ACC112 (cell line): ENCODE data around the gene LHB.
A peak's percentile ranks its signal among the peaks of the same experiment; 100 is the strongest.

Experiments used
- H2AFZ ChIP-seq: fragments of 200-600 bp; sonication (generic); one replicate; pipeline ENCODE4 v1.6.0; 2017; ENCODE audit warnings: antibody characterized with exemption, low read length; ENCODE audit not compliant: unreplicated experiment
- H3K27ac ChIP-seq: fragments of 200-600 bp; sonication (generic); 2 replicates; pipeline ENCODE4 v1.5.1; 2014; ENCODE audit warnings: low read depth, mild to moderate bottlenecking, antibody characterized with exemption, low read length, moderate library complexity
- H3K27me3 ChIP-seq: fragments of 200-600 bp; sonication (generic); 2 replicates; pipeline ENCODE4 v1.6.1; 2014; ENCODE audit warnings: mild to moderate bottlenecking, antibody characterized with exemption, low read length, moderate library complexity, mixed read lengths; ENCODE audit not compliant: insufficient read depth
- H3K36me3 ChIP-seq: fragments of 200-600 bp; sonication (generic); 2 replicates; pipeline ENCODE4 v1.6.1; 2016; ENCODE audit warnings: mild to moderate bottlenecking, antibody characterized with exemption, low read length, moderate library complexity, mixed read lengths; ENCODE audit not compliant: insufficient read depth
- H3K4me1 ChIP-seq: fragments of 200-600 bp; sonication (generic); one replicate; pipeline ENCODE4 v1.6.1; 2016; ENCODE audit warnings: low read length, mixed read lengths; ENCODE audit not compliant: insufficient read depth, unreplicated experiment, control insufficient read depth
- H3K4me3 ChIP-seq: fragments of 200-600 bp; sonication (generic); 2 replicates; pipeline ENCODE4 v1.5.1; 2014; ENCODE audit warnings: mild to moderate bottlenecking, low read depth, low read length
- H3K79me2 ChIP-seq: fragments of 200-600 bp; sonication (generic); one replicate; pipeline ENCODE4 v1.6.0; 2016; ENCODE audit warnings: low read length; ENCODE audit not compliant: control insufficient read depth, unreplicated experiment, insufficient read depth

Gene LHB

DNA sequence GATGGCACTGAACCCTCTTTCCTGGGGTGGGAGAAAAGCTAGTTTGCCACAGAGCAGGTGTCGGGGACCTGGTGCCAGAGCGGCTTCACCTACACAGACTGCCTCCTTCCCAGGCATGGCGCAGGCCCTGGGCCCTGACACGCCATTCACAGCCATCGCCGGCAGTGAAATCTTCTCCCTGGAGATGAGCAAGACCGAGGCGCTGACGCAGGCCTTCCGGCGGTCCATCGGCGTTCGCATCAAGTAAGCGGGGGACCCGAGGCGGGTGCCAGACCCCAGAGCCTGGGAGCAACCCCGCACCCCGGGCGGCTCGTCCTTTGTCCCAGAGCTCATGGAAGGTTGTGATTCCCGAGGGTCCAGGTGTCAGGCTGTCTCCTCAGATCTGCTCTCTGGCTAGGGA lies 10.0 kb downstream of the LHB start:
- no peak overlapping the region for H3K4me3 ChIP-seq
- no peaks in the 10 kb centered on the region for H3K27me3 ChIP-seq
- peaks cover 4% of the 10 kb centered on the region; the same call in 1 of the 2 replicates for H3K36me3 ChIP-seq
- no peaks in the 10 kb centered on the region for H3K79me2 ChIP-seq
- H3K4me1 ChIP-seq, result no peaks in the 10 kb centered on the region
- H2AFZ ChIP-seq, result no peak overlapping the region
- H3K27ac ChIP-seq, result no peak overlapping the region

DNA sequence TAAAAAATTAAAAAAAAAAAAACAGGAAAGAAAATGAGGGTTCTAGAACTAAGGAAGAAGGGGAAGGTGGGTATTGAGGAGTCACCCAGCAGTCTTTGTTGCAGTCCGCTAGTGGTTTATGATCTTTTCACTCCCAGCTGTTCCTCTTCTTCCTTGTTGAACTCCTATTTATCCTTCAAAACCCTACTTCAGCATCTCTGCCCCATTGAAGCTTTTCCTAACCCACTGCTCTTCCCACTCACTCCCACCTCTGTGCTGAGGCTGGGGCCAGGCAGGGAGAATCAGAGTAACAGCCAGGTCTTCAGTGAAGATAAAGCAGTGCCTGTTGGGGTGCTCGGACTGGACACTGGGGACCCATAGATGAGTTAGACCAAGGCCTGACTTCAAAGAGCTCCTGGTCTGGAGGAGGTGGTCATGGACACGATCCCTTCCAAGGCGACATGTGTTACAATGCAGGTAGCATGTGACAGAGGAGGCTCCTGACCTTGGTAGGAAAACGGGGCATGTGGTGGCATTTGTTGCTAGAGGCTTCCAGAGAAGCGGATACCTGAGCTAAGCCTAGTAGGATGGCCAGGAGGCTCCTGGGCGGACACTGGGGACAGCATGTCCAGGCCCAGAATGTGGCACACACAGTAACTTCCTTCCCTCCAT lies 11.8 kb downstream of the LHB start:
- Histone ChIP-seq H3K27me3 (no peaks in the 10 kb centered on the region), H3K4me1 (no peaks in the 10 kb centered on the region), H2AFZ (no peak overlapping the region), H3K27ac (no peak overlapping the region), H3K79me2 (no peaks in the 10 kb centered on the region), H3K4me3 (no peak overlapping the region), H3K36me3 (peaks cover 4% of the 10 kb centered on the region; the same call in 1 of the 2 replicates)

DNA sequence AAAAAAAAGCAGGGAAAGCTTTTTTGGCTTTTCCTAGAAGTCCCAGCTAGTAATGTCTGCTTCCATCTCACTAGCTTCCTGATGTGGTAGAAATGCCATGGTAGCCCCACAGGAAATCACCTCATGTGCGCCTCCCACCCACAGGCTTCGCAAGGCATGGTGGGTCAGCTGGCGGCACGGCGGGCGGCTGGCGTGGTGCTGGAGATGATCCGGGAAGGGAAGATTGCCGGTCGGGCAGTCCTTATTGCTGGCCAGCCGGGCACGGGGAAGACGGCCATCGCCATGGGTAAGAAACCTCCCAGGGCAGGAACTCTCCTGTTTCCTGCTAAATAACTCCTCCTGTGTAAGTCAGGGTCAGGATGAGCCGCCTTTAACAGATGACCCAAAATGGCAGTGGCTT lies 12.8 kb downstream of the LHB start:
- H3K27ac ChIP-seq, result no peak overlapping the region
- H2AFZ ChIP-seq, result no peak overlapping the region
- H3K79me2 ChIP-seq, result no peaks in the 10 kb centered on the region
- H3K27me3 ChIP-seq, result no peaks in the 10 kb centered on the region
- peaks cover 4% of the 10 kb centered on the region; the same call in 1 of the 2 replicates for H3K36me3 ChIP-seq
- H3K4me3 ChIP-seq, result no peak overlapping the region
- H3K4me1 ChIP-seq, result no peaks in the 10 kb centered on the region

DNA sequence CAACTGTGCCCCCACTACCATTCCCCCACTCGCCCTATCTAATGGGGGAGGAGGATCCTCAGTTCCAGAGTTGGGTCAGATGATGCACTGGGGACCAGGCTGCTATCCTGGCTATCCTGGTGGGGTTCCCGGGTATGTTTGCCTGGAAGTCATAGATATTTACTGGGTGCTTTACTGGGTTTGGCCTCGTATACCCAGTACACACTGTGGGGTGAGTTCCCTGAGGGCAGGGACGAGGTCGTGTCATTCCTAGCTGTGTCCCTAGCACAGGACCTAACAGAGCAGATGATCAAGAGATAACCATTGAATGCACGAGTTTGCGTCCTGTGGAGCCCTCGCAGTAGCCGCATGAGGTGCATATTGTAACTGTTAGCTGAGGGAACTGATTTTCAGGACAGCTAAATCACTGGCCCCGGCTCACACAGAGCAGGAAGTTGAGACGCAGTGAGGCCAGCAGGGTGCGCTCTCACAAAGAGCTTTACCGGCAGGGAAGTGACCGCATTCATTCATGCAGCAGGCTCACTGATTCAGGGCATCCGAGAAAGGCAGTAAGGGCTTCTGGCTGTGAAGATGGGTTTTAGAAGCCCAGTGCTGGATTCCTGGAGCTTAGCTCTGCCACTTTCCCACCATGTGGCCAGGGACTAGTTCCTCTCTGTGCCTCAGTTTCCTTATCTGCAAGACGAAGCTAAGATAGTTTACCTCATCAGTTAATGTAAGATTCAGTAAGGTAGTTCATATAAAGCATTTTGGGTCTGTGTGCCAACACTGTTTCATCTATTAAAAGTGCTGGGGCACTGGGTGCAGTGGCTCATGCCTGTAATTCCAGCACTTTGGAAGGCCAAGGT lies 17.2 kb downstream of the LHB start:
- peaks cover 4% of the 10 kb centered on the region; the same call in 1 of the 2 replicates for H3K36me3 ChIP-seq
- H3K27ac ChIP-seq, result no peak overlapping the region
- H2AFZ ChIP-seq, result no peak overlapping the region
- H3K4me3 ChIP-seq, result no peak overlapping the region
- no peaks in the 10 kb centered on the region for H3K27me3 ChIP-seq
- H3K4me1 ChIP-seq, result peaks cover 4% of the 10 kb centered on the region
- peaks cover 26% of the 10 kb centered on the region for H3K79me2 ChIP-seq

DNA sequence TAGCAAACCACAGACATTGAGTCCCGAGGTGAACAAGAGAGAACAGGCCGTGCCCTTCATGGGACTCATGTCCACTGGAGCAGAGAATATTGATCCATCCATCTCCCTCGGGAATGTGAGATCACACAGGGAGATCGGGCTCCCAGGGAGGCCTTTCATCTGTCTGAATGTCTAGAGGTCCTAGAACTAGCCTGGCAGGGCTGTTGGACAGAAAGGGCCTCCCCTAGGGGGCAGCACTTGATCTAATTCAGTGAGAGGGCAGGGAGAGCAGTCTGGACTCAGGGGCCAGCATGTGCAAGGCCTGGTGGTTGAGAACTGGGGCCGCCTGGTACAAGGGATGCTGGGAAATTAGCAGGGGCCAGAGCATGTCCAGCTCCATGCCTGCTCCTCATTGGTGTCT lies 18.9 kb downstream of the LHB start:
- H3K36me3 ChIP-seq, result no peaks in the 10 kb centered on the region
- H2AFZ ChIP-seq, result no peak overlapping the region
- no peaks in the 10 kb centered on the region for H3K27me3 ChIP-seq
- peaks cover 36% of the 10 kb centered on the region for H3K79me2 ChIP-seq
- H3K4me1 ChIP-seq, result peaks cover 4% of the 10 kb centered on the region
- H3K4me3 ChIP-seq, result no peak overlapping the region
- no peak overlapping the region for H3K27ac ChIP-seq

DNA sequence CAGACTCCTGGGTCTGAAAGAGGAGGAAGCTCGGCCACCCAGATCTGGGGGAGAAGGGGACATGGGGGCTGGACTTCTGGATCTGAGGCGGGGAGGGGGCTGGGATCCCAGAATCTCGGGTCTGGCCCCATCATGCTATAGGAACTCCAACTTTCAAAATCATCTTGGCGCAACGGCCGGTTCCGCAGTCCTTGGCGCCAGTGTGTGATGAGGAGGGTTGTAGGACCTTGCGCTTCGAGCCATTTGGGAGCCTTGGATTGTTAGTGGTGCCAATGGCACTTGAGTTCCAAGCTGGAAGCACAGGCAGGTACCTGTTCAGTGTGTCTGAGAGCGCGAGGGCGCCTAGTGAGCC lies 22.9 kb downstream of the LHB start:
- Histone ChIP-seq H3K4me1 (peaks cover 8% of the 10 kb centered on the region), H3K79me2 (peaks cover 66% of the 10 kb centered on the region), H3K27ac (peak overlapping the region; percentile 72), H3K27me3 (no peaks in the 10 kb centered on the region), H3K4me3 (peak overlapping the region; percentile 91), H3K36me3 (no peaks in the 10 kb centered on the region), H2AFZ (no peak overlapping the region)

DNA sequence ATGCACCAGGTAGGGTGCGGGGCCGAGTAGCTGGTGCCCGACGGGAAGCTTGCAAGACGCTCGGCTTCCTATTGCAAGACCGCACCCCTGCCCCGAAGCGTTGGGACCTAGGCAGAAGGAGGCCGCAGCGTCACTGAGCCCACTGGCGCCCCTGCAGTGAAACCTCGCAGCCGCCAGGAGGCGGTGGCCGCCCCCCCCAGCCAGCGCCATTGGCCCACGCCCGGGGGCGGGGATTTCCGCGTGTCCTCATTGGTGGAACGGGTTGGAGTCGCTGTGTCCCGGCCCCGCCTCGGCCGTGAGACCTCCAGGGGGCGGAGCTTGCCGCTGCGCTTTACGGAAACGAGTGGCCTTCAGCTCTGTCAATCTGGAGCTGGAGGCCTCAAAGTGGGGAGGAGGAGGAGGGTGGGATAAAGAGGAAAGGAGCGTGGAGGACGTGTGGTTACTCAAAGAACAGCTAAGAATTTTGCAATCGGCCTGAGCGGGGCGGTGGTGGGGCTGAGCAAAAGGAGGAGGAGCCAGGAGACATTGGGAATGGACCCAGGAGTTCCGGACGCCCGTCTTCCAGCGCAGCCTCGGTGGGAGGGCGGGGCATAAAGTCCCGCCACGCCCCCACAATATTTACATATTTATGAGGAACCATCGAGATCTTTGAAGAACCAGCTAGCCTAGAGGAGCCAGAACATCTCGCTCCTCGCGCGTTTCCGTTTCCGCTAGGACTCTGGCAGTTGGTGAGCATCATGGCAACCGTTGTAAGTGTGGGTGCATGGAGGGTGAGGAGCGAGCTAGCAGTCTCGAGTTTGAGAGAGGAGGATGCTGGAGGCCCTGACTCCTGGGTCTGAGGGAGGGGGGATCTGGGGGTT lies 23.5 kb downstream of the LHB start, which contains the start of the genes GYS1 and RUVBL2:
Gene GYS1, minus strand, starts transcription at position 135 of the 860 bp plus-strand sequence. CDS start 197 bp downstream, outside the sequence.
Gene RUVBL2, plus strand, starts transcription at position 713 of the 860 bp plus-strand sequence. Its CDS starts 25 bp downstream, at position 738.
- Histone ChIP-seq H3K27ac (peak within 1 kb of the TSS; percentile 72), H2AFZ (no peak within 1 kb of the TSS), H3K4me1 (peaks cover 8% of the 10 kb centered on the region), H3K36me3 (no peaks in the 10 kb centered on the region), H3K27me3 (no peaks in the 10 kb centered on the region), H3K79me2 (peaks cover 66% of the 10 kb centered on the region), H3K4me3 (peak within 1 kb of the TSS; percentile 91)

DNA sequence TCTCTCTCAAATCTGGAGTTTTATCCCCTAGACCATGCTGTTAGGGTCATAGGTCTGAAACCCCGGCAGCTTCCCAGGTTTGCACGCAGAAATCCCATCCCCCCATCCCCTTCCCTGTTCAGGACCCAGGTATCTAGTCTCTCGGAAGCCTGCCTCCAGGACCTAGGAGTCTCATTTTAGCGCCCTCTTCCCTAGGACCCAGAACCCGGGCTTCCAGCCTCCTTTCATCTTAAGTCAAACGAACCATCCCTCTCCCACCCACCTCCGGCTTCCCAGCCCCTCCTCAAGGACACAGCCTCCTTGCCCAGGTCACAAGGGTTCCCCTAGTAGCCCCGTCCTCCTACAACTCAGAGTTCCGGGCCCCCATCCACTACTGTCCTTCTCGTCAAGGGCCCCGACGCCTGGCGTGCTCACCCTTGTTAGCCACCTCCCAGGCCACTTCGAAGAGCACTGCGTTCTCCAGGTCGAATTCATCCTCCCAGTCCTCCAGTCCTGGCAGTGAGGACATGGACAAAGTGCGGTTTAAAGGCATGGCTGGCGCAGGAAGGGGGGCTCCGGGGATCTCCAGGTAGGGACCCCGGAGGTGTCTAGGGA lies 24.2 kb downstream of the LHB start:
- peaks cover 64% of the 10 kb centered on the region for H3K79me2 ChIP-seq
- H3K4me3 ChIP-seq, result peak overlapping the region; percentile 91
- no peaks in the 10 kb centered on the region for H3K36me3 ChIP-seq
- H3K27me3 ChIP-seq, result no peaks in the 10 kb centered on the region
- H3K4me1 ChIP-seq, result peaks cover 8% of the 10 kb centered on the region
- H3K27ac ChIP-seq, result peak overlapping the region; percentile 60
- H2AFZ ChIP-seq, result no peak overlapping the region

DNA sequence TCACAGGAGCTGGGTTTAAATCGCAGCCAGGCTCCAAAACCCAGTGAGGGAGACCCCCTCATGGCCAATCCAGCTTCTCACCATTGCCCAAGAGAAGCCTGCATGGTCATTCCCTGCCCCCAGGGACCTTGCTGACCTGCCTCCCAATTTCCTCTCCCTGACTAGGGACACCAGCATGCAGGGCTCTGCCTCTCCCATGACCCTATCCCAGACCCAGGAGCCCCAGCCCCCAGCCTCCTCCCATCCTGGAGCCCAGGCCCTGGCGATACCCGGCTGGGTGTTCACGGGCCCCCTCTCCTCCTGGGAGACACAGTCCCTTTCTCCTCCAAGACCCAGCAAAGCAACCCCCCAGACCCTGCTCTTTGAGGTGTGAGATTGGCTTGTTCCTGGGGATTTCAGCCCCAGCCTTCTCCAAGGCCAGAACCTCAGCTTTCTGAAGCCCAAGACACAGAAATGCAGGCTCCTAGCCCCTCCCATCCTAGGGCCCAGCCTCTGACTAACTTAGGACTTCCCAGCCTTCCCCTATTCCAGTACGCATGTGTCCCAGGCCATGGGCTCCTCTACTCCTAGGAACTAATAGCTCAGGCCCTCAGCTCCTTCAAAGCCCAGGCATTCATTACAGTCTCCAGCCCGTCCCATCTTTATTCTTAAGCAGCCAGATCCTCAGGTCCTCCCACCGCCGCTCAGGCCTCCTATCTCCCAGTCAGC lies 24.9 kb downstream of the LHB start:
- Histone ChIP-seq H3K4me1 (peaks cover 8% of the 10 kb centered on the region), H3K27me3 (no peaks in the 10 kb centered on the region), H2AFZ (no peak overlapping the region), H3K4me3 (peak overlapping the region; percentile 91), H3K27ac (peak overlapping the region; percentile 60), H3K36me3 (no peaks in the 10 kb centered on the region), H3K79me2 (peaks cover 58% of the 10 kb centered on the region)
